Renal pelvis (tissue), 3 donors: ENCODE data around the gene ATP23. TPM values are rescaled to one million over a fixed set of nuclear protein-coding genes. Genes with fewer than 3 reads are reported as not detected.

Source experiments
- polyA plus RNA-seq, 3 donors: library from polyadenylated mRNA; unstranded; fragments of 120-200 nt; gene quantifications; one replicate each; pipeline ENCODE4 v1.2.1, GENCODE V29; 2013; ENCODE audit not compliant: insufficient read length in 3 of 3

Gene ATP23
- polyA plus RNA-seq, 3 donors, result 11.6 to 12.6 (median 12.3) TPM

Other genes with a start within 250 kb of the ATP23 start
- 100 to 1,000 TPM; 197 to 226 (median 220) TPM for gene OS9, start 247.4 kb upstream of the ATP23 start, polyA plus RNA-seq
- 1 to 10 TPM in 2 of 3 donors, under 1 TPM in 1; 0.93 to 1.9 (median 1.5) TPM for gene AGAP2, start 202.8 kb upstream of the ATP23 start, polyA plus RNA-seq
- 10 to 100 TPM; 81.2 to 99.3 (median 93.6) TPM for gene TSPAN31, start 196.5 kb upstream of the ATP23 start, polyA plus RNA-seq
- gene CDK4, start 189.3 kb upstream of the ATP23 start, polyA plus RNA-seq, result 100 to 1,000 TPM; 244 to 266 (median 256) TPM
- gene MARCHF9, start 186.5 kb upstream of the ATP23 start, polyA plus RNA-seq, result 10 to 100 TPM; 17.7 to 24.1 (median 23.4) TPM
- gene CYP27B1, start 174.5 kb upstream of the ATP23 start, polyA plus RNA-seq, result 1 to 10 TPM in 2 of 3 donors, under 1 TPM in 1; 0.80 to 2.4 (median 1.6) TPM
- gene METTL1, start 169.5 kb upstream of the ATP23 start, polyA plus RNA-seq, result 10 to 100 TPM; 28.0 to 35.8 (median 31.3) TPM
- gene EEF1AKMT3, start 169.0 kb upstream of the ATP23 start, polyA plus RNA-seq, result 10 to 100 TPM in 2 of 3 donors, 1 to 10 TPM in 1; 9.3 to 13.7 (median 13.4) TPM
- 10 to 100 TPM; 38.7 to 46.9 (median 45.0) TPM for gene TSFM, start 158.8 kb upstream of the ATP23 start, polyA plus RNA-seq
- gene AVIL, start 122.8 kb upstream of the ATP23 start, polyA plus RNA-seq, result 10 to 100 TPM in 2 of 3 donors, 1 to 10 TPM in 1; 8.6 to 20.7 (median 19.9) TPM
- 100 to 1,000 TPM; 247 to 261 (median 259) TPM for gene CTDSP2, start 94.8 kb upstream of the ATP23 start, polyA plus RNA-seq